HG02642 (cell line): ENCODE measurements around the gene TEAD1.

ENCODE experiments used
- ATAC-seq: cut with Tn5 transposase; IDR thresholded peaks from one replicate; pipeline ENCODE4 v1.9.1; 2021; ENCODE audit warnings: mild to moderate bottlenecking; ENCODE audit not compliant: unreplicated experiment, poor library complexity

TEAD1 gene

DNA sequence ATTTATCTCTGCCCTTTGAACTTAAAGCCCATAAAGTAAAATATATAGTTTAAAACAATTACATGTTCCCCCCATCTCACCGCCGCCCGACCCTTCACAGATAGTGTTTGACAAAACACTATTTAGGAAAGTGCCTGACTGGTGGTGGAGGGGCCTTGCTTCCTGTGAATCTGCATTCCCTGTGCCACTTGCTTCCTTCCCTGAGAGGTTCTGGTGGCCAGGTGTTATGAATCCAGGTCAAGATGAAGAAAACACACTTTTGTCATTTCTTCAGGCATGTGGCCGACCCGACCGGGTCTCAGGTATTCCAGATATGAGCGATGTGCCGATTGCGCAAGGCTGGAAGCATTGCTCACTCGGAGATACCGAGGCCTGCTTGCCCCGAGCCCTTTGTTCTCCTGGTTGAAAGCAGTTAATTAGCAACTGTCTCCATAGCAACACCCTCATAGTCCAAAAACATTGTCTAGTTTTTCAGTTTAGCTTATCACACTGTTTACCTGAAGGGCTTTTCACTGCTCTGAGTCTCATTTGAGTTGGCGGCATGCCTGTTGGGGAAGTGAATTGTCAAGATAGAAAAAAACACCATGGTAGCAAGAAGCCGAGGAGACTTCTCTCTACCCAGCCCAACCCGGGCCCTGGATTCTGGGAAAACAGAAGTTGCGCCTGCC, 128.3 kb downstream of the TEAD1 start:
- no peak for ATAC-seq

DNA sequence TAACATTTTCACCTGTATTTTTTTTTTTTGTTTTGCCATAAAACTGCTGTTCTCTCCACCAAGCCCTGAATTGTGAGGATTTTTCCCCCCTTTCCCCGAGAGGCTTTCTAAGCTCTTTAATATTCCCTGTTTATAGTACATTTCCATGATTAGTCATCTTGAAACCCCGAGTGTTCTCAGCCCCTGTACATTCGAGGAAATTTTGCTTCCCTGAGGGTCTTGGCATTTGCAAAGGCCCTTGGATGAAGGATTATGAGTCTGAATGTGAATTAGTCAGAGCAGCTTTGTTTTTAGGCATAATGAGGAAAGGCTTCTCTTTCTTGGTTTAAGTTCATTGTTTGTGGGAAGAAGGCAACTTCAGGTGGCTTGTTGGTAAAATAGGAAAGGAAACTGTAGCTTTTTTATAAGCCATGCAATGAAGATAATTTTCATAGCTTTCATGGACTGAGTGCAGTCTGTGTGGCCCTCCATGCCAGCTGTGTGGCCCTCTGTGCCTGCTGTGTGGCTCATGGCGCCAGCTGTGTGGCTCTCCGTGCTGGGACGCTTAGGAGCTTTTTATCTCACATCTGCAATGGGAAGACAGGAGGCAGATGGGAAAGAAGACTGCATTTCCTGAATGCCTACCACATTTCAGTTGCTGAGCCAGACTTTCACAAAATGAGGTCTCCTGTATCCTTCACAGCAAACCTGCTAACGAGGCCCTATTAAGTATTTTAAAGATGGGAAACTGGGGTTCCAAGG, 129.0 kb downstream of the TEAD1 start:
- ATAC-seq: no peak

DNA sequence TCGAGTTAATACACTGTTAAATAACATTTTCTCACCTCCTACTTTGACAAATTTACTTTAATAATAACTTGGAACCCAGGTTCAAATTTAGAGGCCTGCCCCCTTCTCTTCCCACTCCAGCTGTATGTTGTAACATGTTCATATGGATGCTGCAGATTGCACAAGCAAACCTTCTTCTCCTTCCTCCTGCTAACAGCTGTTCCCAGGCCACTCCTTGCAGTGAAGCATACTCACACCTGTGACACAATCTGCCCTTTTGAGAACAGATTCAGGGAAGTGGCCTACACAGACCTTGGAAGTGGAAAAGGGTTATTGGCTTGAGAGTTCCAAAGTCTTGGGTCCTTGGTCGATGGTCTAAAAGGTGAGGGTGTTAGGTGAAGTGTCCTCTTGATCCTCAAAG, 131.9 kb downstream of the TEAD1 start:
- no peak for ATAC-seq

DNA sequence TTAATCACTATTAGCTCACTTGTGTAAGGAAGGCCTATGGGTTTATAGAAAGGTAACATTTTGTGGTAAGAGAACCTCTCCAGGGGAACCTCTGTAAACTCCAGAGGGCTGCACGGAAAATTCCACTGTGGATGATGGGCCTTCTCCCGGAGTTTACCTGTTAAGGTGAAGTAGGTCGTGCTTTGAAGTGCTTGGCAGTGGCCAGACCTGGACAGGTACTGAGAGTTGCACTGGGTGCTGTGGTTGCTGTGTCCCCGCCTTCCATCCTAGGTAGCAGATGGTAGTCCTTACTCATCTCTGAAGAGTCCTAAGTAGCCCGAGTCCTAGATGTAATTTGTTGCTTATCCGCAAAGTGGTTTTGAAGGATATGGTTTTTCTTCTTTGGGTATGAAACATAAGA, 133.4 kb downstream of the TEAD1 start:
- ATAC-seq: no peak

DNA sequence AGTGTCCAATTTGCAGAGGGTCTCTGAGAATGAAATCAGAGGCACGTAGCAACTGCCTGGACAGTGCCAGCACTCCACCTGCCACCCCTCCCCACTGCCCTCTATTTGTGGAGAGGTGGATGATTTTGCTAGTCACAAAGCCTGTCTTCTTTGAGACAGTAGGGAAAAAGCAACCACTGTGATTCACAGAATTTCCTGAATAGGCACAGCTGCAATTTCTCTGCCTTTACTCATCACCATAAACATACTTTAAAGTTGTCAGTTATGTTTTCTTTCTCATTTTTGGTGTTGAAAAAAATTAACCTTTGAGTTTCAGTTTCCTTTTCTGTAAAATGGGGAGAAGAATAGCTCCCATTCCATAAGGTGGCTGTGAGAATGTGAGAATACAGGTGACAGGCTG, 134.3 kb downstream of the TEAD1 start:
- ATAC-seq: no peak

DNA sequence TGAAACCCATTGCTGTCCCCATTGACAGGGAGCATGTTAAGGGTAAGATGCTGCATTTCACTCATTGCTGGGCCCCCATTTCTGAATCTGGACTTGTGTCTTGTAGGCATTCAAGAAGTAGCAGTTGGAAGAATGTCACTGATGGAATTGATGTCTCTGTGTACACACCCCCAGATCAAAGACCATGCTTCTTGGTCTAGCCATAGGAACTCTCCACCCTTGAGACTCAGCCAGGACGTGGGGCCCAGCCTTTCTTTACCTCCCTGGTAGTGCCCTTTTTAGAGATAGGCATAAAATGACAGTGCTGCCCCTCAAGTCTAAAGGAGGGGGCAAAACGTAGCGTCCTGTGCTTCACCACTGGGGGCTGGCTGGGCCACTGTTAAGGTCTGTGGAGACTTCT, 135.1 kb downstream of the TEAD1 start:
- ATAC-seq: no peak

DNA sequence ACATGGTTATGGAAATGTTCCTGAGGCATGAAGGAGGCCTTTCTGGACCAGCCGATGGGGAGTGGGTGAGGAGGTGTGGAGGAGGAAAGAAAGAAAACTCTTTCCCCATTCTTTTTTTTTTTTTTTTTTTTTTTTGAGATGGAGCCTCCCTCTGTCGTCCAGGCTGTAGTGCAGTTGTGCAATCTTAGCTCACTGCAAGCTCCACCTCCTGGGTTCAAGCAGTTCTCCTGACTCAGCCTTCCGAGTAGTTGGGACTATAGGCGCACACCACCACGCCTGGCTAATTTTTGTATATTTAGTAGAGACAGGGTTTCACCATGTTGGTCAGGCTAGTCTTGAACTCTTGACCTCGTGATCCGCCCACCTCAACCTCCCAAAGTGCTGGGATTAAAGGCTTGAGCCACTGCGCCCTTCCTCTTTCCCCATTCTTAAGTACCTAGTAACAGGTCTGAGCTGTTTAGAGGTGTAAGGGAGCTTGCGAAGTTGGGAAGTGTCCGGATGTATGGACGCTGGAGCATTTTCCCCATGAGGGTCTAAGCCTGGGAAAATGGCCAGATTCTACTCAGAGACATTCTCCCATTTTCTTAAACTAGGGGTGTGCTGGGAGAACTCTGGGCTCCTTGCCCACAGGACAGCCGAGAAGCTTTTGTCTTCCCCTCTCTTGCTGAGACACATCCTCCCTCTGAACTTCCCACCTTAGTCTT, 135.8 kb downstream of the TEAD1 start:
- ATAC-seq: no peak

DNA sequence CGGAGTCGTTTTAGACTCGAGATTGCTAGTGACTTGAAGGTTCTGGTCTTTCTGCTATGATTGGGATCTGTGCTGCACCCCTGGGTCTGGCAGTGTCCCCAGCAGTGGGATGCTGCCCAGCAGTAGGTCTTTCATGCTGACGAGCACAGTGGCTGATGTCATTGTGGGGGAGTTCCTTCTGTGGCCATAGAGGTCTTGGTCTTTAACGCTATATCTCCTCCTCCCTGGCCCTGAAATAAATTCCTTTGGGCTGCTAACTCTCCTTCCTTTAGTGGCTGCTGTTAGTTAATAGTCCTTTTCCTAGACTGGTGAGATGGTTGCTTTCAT, 136.3 kb downstream of the TEAD1 start:
- ATAC-seq: no peak

DNA sequence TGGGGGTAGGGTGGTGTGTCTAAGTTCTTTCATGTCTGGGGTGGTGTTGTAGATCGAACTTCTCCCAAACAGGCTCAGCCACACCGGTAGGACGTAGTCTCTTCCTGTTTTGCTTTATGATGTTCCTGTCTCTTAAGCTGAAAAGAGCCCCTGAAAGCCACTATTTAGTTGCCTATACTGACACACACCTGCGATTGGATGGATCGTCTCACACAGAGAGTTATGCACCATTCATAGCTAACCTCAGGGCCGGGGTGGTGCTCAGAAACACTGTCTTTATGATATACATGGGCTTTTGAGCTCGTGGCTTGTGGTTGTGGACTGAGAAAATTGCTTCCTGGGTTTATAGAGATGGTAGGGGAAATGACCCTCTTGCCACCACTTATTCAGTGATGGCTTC, 137.6 kb downstream of the TEAD1 start:
- ATAC-seq: no peak

DNA sequence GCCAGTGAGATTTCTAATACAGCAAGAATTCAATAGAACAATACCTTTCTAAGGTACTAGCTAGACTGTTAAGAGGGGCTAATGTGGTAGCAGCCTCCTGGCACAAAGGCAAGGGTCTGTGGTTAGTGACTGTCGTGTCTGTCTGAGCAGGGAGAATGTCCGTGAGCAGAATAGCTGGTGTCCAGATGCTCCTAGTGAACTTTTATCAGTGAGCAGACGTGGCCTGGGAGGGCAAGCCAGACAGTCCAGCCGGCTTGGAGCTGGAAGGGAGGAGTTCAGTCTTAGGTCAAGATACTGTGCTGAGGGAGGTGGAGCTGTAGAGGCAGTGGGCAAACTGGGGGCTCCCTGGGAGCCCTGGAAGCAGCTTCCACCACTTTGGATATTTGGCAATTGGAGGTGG, 138.6 kb downstream of the TEAD1 start:
- ATAC-seq: no peak

DNA sequence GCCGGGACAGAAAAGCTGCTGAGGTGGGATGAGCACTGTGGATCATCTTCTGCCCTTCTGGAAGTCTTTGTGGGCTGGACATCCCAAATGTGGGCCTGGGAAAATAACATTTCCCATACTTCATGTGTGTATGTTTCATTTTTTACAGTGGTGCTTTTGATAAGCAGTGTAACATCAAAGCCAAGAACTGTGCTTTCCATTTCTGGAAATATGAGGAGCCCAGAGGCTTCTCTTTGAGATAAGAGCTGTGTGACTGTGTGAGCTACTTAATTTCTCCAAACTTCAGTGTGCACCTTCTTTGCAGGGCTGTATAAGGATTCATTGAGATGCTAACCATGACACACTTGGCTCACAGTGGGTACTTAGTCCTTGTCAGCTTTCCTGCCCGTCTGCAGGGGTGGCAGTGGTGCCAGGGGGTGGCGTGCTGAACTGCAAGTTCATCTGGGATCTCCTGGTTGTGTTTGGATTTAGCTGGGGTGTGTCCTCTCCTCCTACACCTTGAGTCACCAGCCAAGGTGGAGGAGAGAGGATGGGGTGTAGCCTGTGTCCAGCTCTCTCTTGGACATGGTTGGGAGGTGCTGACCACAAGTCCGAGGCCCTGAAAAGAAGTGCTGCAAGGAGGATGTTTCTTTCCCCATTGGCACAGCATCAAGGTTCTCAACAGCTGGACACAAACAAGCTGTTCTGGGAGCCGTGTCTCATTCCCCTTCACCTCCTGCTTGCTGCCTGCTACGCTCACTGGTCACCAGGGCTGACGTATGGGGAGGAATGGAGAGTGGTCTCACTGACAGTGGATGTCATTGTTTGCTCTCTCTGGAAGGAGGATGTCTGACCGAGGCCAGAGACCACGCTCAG, 139.4 kb downstream of the TEAD1 start:
- ATAC-seq: no peak

DNA sequence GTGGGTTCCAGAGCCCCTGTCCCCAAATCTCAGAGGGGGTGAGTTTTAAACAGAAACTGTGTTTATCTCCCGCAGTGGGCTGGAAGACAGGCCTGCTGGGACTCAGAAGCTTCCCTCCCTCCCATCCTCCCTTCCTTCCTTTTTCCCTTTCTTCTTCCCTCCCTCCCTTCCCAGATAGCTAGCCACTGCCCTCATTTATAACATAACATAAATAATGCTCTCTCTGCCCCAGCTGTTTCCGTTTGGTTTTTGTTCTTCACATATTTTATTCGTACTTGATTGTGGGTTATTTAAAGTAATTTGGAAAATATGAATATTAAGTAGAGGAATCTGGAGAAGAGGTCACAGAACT, 140.9 kb downstream of the TEAD1 start:
- no peak for ATAC-seq

DNA sequence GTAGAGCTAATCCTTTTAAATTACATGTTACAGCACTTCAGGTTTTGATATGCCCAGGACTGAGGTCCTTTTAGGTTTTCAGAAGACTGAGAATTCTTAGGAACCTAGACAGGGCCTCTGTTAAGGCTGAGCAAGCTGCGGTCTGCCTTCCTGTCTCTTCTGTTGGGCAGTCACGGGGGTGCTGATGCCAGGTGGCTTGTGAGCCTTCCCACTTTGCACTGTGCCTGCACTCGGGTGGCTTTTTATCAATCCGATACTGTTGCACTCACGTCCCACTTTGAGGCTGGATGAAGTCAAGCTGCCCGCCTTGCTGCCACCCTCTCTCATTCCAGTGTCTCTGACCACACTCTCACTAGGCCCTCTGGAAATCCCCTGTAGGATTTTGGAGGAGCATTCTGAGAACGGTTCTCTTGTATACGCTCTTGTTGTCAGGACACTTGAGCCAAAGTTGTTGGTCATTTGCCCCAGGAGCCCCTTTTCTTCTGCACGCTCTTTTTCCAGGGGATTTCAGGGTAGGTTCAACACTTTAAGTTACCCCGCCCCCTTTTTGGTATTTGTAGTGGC, 141.8 kb downstream of the TEAD1 start:
- ATAC-seq: no peak

DNA sequence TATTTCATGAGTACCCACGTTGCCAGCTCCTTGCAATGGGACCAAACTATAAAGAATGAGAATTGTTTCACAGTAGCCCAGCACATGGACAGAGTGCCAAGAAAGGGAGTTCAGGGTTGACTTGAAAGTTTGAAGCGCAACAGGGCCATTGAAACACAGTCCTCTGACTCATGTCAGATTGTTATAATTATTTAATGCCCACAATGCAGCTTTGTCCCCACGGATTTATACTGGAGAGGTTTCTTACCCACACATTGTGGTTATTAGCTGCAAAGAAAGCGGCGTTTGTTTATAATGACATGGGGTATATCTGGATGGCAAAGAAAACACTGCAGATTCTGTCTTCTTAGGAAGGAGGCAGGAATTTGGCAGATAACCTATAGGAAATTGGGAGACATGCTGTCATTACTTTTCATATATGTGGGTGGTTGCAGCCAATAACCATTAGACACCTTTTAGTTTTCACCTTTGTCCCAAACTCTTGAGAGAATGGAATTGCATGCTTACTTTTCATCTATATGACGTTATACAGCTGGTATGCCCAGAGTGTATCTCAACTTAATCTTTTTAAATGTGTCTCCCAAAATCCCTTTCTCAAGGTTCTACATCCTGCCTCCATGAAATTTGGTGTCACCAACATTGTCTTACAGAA, 143.6 kb downstream of the TEAD1 start:
- ATAC-seq: no peak

DNA sequence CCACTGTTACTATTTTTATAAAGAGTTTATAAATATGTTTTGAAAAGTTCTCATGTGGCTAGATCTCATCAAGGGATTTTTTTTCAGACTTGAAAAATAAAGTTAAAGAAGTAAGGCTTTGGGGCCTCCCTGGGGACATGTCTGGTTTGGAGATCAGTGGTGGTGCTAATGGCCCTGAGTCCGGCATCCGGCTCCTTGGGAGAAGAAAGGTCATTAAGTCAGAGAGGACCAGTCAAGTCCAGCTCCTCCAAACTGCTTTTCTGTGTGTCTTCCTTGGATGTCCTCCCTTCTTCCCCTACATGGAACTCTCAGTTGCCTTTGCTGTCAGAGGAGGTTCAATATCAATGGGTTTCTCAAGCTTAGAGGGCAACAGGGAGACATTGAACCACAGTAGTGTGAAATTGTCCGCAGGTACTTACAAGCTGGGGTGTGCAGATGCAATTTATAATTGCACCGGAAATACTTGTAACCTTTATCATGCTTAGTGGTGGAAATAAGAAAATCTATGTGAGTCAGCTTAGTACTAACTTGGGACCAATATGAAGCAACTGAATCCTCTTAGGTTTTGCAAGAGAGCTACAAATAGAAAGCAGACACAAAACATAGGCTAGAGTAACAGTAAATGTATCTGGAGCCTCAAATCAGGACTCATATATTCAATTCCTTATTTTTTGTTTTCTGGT, 144.3 kb downstream of the TEAD1 start:
- ATAC-seq: no peak

DNA sequence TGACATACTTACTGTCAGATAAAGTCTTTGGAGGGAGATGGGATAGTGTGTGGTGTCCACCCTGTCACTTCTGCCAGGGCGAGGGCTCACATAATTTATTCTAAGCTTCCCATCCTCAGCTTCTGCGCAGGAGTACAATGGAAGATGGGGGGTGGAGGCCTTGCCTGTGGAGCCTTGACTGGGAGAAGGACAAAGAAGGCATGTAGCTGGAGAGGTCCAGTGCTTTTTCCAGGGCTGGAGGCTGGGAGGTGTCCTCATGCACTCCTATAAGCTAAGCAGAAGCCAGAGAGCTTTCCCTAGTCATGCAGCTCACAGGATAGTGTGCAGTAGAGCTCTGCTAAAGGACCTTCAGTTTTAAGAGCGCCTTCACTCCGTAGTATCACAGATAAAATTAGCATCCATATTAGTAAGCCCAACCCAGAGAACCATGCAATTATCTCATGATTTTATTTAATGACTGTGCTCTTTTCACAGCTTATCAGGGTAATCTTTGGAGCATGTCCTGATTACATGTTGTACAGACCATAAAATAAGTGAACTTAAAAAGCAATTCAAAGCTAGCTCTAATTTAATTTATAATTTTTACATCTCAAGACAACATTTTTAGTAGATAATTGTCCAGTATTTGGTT, 148.3 kb downstream of the TEAD1 start:
- no peak for ATAC-seq

DNA sequence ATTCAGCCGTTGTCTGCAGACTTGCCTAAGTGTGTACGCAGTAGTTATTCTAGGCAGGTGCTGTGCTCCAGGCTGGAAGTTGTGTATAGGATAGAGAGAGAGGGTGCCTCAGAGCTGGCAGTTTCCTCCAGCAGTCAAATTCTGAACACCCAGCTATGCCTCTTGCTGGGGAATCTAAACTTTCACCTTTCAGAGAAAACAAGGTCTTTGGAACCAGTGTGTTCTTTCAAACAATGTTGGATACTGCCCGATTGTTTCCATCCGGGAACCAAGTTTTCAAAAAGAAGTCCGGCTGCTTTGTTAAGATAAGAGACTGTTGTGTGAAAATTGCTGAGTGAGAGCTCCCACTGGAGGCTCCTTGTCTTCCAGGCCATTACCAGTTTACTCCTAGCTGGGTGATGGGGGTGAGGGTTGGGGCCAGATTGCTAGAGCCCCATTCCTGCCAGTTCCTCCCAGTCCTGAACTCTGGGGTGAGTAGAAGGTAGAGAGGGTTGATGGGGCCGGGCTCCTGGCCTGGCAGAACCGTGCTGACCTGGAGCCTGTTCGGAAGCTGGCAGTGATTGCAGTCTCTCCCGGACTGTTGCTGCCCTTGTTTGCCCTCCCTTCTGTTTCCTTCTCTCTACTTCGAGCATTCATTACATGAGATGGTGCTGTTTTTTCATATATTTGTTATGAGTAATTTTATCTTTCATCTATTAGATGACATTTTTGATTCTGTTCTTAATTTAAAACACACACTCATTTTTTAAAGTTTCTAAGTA, 150.2 kb downstream of the TEAD1 start:
- ATAC-seq: no peak

DNA sequence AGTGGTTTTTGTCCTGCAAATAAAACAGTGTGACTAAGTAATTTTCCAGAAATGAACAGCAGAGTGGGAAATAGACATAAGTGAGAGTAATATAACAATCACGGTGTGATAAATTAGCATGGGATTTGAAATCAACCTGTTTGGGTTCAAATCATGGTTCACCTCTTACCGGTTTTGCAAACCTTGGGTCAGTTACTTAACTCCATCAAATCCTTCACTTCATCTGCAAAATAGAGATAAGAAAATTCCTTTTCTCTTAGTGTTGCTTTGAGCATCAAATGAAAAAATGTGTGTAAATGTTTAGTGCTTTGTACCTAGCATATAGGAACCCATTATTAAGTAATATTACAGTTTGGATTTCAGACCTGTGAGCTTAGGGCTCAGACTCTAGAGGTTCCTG, 152.2 kb downstream of the TEAD1 start:
- ATAC-seq: no peak
